GM19035 (cell line): Measurements from ENCODE around the gene TNFSF10.

Experiments
- ATAC-seq: cut with Tn5 transposase; IDR thresholded peaks from one replicate; pipeline ENCODE4 v1.9.1; 2021; ENCODE audit not compliant: unreplicated experiment

The TNFSF10 gene

DNA sequence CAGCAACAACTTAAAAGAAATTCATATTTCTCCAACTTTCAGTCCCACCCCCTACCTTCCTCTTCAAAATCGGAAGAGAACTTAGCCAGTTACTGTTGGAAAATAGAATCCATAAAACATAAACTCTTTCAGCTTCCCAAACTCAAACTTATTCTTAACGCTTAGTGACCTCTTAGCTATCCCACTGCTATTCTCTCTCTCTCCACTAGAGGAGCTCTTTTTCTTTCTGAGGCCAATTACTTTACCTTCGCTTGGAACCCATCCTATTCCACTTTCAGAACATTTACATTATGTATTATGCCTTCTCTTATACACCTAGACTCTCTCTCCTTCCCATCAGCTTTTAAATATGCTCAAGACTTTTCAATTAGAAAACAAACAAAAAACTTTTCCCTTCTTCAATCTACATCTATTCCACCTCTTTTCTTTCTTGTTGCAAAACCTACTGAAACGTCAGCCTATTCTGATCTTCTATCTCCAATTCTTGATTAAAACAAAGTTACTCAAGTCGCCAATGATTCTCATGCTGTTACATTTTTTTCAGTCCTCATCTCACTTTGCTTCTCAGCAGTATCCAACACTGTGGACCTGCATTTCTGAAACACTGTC is 61.6 kb downstream of the TNFSF10 start:
- peak; percentile 67 for ATAC-seq

DNA sequence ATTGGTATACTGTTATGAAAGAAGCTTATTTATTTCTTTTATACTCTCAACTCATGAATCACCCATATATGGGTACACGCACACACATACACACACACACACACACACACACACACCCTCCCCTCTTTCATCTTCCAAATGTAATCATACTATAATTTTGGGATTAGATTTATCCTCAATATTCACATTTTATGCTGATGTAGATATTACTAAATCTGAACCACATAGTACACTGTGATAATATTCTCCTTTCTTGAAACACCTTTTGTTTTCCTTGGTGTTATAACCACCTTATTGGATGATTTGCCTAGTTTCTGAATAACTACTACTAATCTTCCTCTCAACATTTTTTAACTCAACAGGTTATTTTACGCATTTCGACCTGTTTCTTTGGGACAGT is 66.8 kb downstream of the TNFSF10 start:
- no peak for ATAC-seq
